Left lung (tissue), 10 donors: ENCODE results near the gene MYH3. TPM values are rescaled to one million over a fixed set of nuclear protein-coding genes. Genes with fewer than 3 reads are reported as not detected.

ENCODE experiments used
- ATAC-seq: fragments of 200-7000 bp; cut with Tn5 transposase; one replicate; pipeline ENCODE4 v1.9.1; 2020; ENCODE audit warnings: moderate library complexity
- DNase-seq, 4 donors: peaks; one replicate each; pipeline ENCODE4 v3.0.0-alpha.2; 2013 to 2020
- H3K27ac ChIP-seq, 2 donors: fragments of 200-600 bp; sonication (generic) in 1 of 2; one replicate each; pipeline versions ENCODE4 v1.5.0 to v1.8.0; 2020 to 2021
- H3K27me3 ChIP-seq, 2 donors: fragments of 200-600 bp; sonication (generic) in 1 of 2; one replicate each; pipeline versions ENCODE4 v1.5.0 to v1.8.0; 2020 to 2021
- H3K36me3 ChIP-seq, 2 donors: fragments of 200-600 bp; sonication (generic) in 1 of 2; one replicate each; pipeline versions ENCODE4 v1.5.0 to v1.8.0; 2020 to 2021
- H3K4me1 ChIP-seq, 2 donors: fragments of 200-600 bp; one replicate each; pipeline ENCODE4 v1.8.0; 2021
- H3K4me3 ChIP-seq, 2 donors: fragments of 200-600 bp; sonication (generic) in 1 of 2; one replicate each; pipeline versions ENCODE4 v1.5.0 to v1.8.0; 2020 to 2021; ENCODE audit warnings: mild to moderate bottlenecking in 1 of 2
- H3K9me3 ChIP-seq, 2 donors: fragments of 200-600 bp; sonication (generic) in 1 of 2; one replicate each; pipeline versions ENCODE4 v1.5.0 to v1.8.0; 2020 to 2021
- CTCF ChIP-seq, 2 donors: fragments of 200-600 bp; sonication (generic) in 1 of 2; IDR thresholded peaks; one replicate each; pipeline versions ENCODE4 v1.5.0 to v1.8.0; 2021; ENCODE audit warnings: antibody characterized with exemption in 2 of 2
- intact Hi-C, 2 donors: fragments of 100-400 bp; cut with DNase I; formaldehyde crosslinking; loops; one replicate each; pipeline versions ENCODE4 v1.11.2 to v1.14.2; 2022
- polyA plus RNA-seq, 6 donors: library from polyadenylated mRNA; unstranded; fragments of 120-200 nt; gene quantifications; one replicate each; pipeline ENCODE4 v1.2.1, GENCODE V29; 2013; ENCODE audit not compliant: insufficient read length in 6 of 6
- total RNA-seq, 2 donors: library from RNA; stranded (reverse); fragmentation: NEBNext Ultra II Directional; extraction: Animal tissue kit (Norgen Biotek cat#: 25700); gene quantifications; one replicate each; pipeline ENCODE4 v1.2.1, GENCODE V29; 2021
- donor health status: DM: no; HTN: yes; CAD: no.
- donor health status: DM: no; HTN: no; CAD: no.

MYH3 gene
- total and polyA plus RNA-seq, 8 donors = 1.5 to 7.1 (median 4.1) TPM

- DNase-seq (no peak), ATAC-seq (no peak)
- intact Hi-C loops = no loop called here
- Histone ChIP-seq H3K4me1 (no peaks in the 10 kb centered on the region), H3K36me3 (no peaks in the 10 kb centered on the region), H3K27ac (no peak overlapping the region), H3K4me3 (no peak overlapping the region), H3K9me3 (no peaks in the 10 kb centered on the region), H3K27me3 (no peaks in the 10 kb centered on the region)
- TF ChIP-seq CTCF (IDR thresholded peaks at IDR 0.05) = no peak
Measured at GRCh38 chr17:10664571-10664970, 7.5 kb upstream of the MYH3 start.

DNA sequence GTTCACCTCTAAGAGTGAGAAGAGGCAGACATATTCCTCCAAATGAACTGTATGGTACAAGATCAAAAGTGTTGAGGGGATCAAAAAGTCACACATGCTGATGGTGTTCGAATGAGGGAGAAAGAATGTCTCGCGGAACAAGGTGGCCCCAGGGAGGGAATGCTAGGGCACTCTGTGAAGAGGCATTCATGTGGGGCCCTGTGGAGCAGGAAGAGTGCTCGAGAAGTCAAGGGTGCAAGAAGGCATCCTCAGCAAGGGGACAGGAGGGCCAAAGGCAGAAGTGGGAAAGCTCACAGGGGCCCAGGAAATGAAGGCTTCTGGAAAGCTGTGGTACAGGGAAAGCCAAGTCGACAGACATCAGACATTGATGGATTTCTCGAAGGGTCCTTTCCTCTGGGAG, 6.1 kb upstream of the MYH3 start:
- Histone ChIP-seq H3K36me3 (no peaks in the 10 kb centered on the region), H3K27me3 (no peaks in the 10 kb centered on the region), H3K9me3 (no peaks in the 10 kb centered on the region), H3K27ac (no peak overlapping the region), H3K4me3 (no peak overlapping the region), H3K4me1 (no peaks in the 10 kb centered on the region)
- DNase-seq (no peak), ATAC-seq (no peak)
- intact Hi-C loops = no loop called here
- no peak for TF ChIP-seq CTCF (IDR thresholded peaks at IDR 0.05)

- no peak for TF ChIP-seq CTCF (IDR thresholded peaks at IDR 0.05)
Measured at GRCh38 chr17:10661437-10661836, 4.3 kb upstream of the MYH3 start.

GRCh38 chr17:10657879-10658278, 770 bp upstream of the MYH3 start:
- ATAC-seq (no peak), DNase-seq (no peak)
- Histone ChIP-seq H3K27me3 (no peaks in the 10 kb centered on the region), H3K4me1 (peaks cover 0 to 6% of the 10 kb centered on the region in 2 donors), H3K36me3 (no peaks in the 10 kb centered on the region), H3K9me3 (no peaks in the 10 kb centered on the region), H3K27ac (no peak overlapping the region), H3K4me3 (no peak overlapping the region)
- no peak for TF ChIP-seq CTCF (IDR thresholded peaks at IDR 0.05)
- intact Hi-C loops = no loop called here

More at GRCh38 chr17:10661437-10661836, 4.3 kb upstream of the MYH3 start:
- no peaks in the 10 kb centered on the region for H3K27me3 ChIP-seq
- ATAC-seq (no peak), DNase-seq (no peak)
- no peaks in the 10 kb centered on the region for H3K9me3 ChIP-seq
- H3K4me3 ChIP-seq = no peak overlapping the region
- intact Hi-C loops = no loop called here
- H3K27ac ChIP-seq = no peak overlapping the region
- no peaks in the 10 kb centered on the region for H3K4me1 ChIP-seq
- H3K36me3 ChIP-seq = no peaks in the 10 kb centered on the region

- Histone ChIP-seq H3K27me3 (no peaks in the 10 kb centered on the region), H3K9me3 (no peaks in the 10 kb centered on the region), H3K27ac (no peak overlapping the region), H3K4me1 (peaks cover 0 to 7% of the 10 kb centered on the region in 2 donors), H3K4me3 (no peak overlapping the region), H3K36me3 (no peaks in the 10 kb centered on the region)
- intact Hi-C loops = no loop called here
- ATAC-seq (no peak), DNase-seq (no peak)
- TF ChIP-seq CTCF (IDR thresholded peaks at IDR 0.05) = no peak
Measured at GRCh38 chr17:10653987-10654386, 3.1 kb downstream of the MYH3 start.
